Measurements from ENCODE around the gene RYR3.

GRCh38 chr15:33675246-33675645 lies 364.5 kb downstream of the RYR3 start:
- TF ChIP-seq EZH2 (IDR thresholded peaks at IDR 0.05; ENCODE audit: borderline replicate concordance, insufficient read depth, low read depth, low read length, poor library complexity, severe bottlenecking), result no peak
- TF ChIP-seq CTCF (IDR thresholded peaks at IDR 0.05), result no peak
